K562 (cell line): ENCODE measurements around the gene GABRG2. TPM values are rescaled to one million over a fixed set of nuclear protein-coding genes. Genes with fewer than 3 reads are reported as not detected.

Experiments used
- ATAC-seq: fragments of 200-7000 bp; cut with Tn5 transposase; 3 replicates; pipeline ENCODE4 v1.9.1; 2020; ENCODE audit warnings: moderate library complexity
- BruUV-seq: library from RNA; stranded (reverse); fragments of 400-500 nt; replicated peaks from 2 replicates; lab custom pipeline; 2021; lab: Mats Ljungman, UMichigan
- CTCF ChIA-PET: fragments of 300-600 bp; formaldehyde crosslinking; extraction: SDS; loops from one replicate; lab custom pipeline; 2021; ENCODE audit warnings: low intra/inter-chr PET ratio; lab: Yijun Ruan, JAX
- POLR2A ChIA-PET: fragments of 300-600, 350-650 bp; sonication (Branson Sonifier 250); formaldehyde crosslinking; extraction: SDS; loops from one replicate; lab custom pipeline; 2021; ENCODE audit warnings: antibody characterized with exemption, inconsistent platforms; lab: Yijun Ruan, JAX
- DNase-seq, 4 experiments: peaks; one replicate each; pipeline versions ENCODE4 v3.0.0 to v3.0.0-alpha.2; 2011 to 2018; ENCODE audit warnings: low spot score in 3 of 4, mixed read lengths in 3 of 4; ENCODE audit errors: extremely low read depth in 1 of 4
- FAIRE-seq: peaks from 2 replicates; lab custom pipeline; 2011; peaks lifted over from hg19 to GRCh38; lab: Jason Lieb, UNC
- H2AFZ ChIP-seq: 2 replicates; pipeline ENCODE4 v1.6.0; 2011; ENCODE audit warnings: low read depth, low read length, control low read depth, inconsistent platforms
- H3K27ac ChIP-seq: fragments of 200-600 bp; 3 replicates; pipeline ENCODE4 v1.8.0; 2011; ENCODE audit warnings: low read depth, mild to moderate bottlenecking, control low read depth, inconsistent platforms, low read length, moderate library complexity, mixed read lengths; ENCODE audit errors: extremely low read depth
- H3K27me3 ChIP-seq, 2 experiments: fragments of 300-600 bp in 1 of 2; 2 replicates in 1 of 2; 3 replicates in 1 of 2; pipeline versions ENCODE4 v1.6.0 to v1.8.0; 2011; ENCODE audit warnings: inconsistent platforms in 2 of 2, low read length in 2 of 2, mild to moderate bottlenecking in 1 of 2, mixed read lengths in 1 of 2, moderate library complexity in 1 of 2; ENCODE audit not compliant: control insufficient read depth in 2 of 2, insufficient read depth in 2 of 2
- H3K36me3 ChIP-seq: fragments of 300-600 bp; 3 replicates; pipeline ENCODE4 v1.8.0; 2011; ENCODE audit warnings: mild to moderate bottlenecking, low read length, inconsistent platforms; ENCODE audit not compliant: control insufficient read depth, insufficient read depth
- H3K4me1 ChIP-seq, 2 experiments: fragments of 200-600 bp in 1 of 2; replicated peaks in 1 of 2; 2 replicates in 1 of 2; 3 replicates in 1 of 2; pipeline versions ENCODE4 v1.5.1 to v1.8.0; 2011; ENCODE audit warnings: inconsistent platforms in 2 of 2, low read length in 2 of 2, mild to moderate bottlenecking in 1 of 2, mixed read lengths in 1 of 2, moderate library complexity in 1 of 2; ENCODE audit not compliant: control insufficient read depth in 2 of 2, insufficient read depth in 2 of 2
- H3K4me2 ChIP-seq: 2 replicates; pipeline ENCODE4 v1.6.1; 2011; ENCODE audit warnings: low read length, control low read depth, inconsistent platforms, mixed read lengths; ENCODE audit not compliant: insufficient read depth
- H3K4me3 ChIP-seq: fragments of 200-600 bp; sonication (generic), shearing (Covaris generic); 2 replicates; pipeline ENCODE4 v1.5.1; 2016; ENCODE audit warnings: control low read depth, inconsistent platforms
- H3K79me2 ChIP-seq: fragments of 200-600 bp; 3 replicates; pipeline ENCODE4 v1.8.0; 2011; ENCODE audit warnings: low read length, inconsistent platforms; ENCODE audit not compliant: control insufficient read depth, insufficient read depth
- H3K9ac ChIP-seq, 2 experiments: 2 replicates each; pipeline versions ENCODE4 v1.6.0 to v1.6.1; 2011; ENCODE audit warnings: low read depth in 2 of 2, low read length in 2 of 2, control low read depth in 1 of 2, inconsistent platforms in 1 of 2, mild to moderate bottlenecking in 1 of 2, mixed read lengths in 1 of 2; ENCODE audit not compliant: insufficient read depth in 1 of 2
- H3K9me1 ChIP-seq: one replicate; pipeline ENCODE4 v1.6.0; 2011; ENCODE audit warnings: inconsistent platforms, mild to moderate bottlenecking, low read length, moderate library complexity; ENCODE audit not compliant: control insufficient read depth, insufficient read depth
- H3K9me3 ChIP-seq: replicated peaks from 2 replicates; pipeline ENCODE4 v1.5.1; 2011; ENCODE audit warnings: low read depth, low read length, inconsistent platforms; ENCODE audit not compliant: control insufficient read depth, insufficient read depth
- H4K20me1 ChIP-seq: replicated peaks from 2 replicates; pipeline ENCODE4 v1.6.1; 2011; ENCODE audit warnings: low read length, inconsistent platforms, mixed read lengths; ENCODE audit not compliant: control insufficient read depth, insufficient read depth
- CBFB ChIP-seq: sonication (generic); formaldehyde crosslinking; IDR thresholded peaks from 2 replicates; pipeline ENCODE4 v1.4.0; 2020; ENCODE audit warnings: mild to moderate bottlenecking, missing genetic modification reagents
- MYBL2 ChIP-seq, 2 experiments: fragments of 450-650 bp in 1 of 2; sonication (generic) in 1 of 2; formaldehyde crosslinking in 1 of 2; IDR thresholded peaks; 2 replicates each; pipeline versions ENCODE4 v1.6.1 to v1.8.1; 2017 to 2022; ENCODE audit warnings: borderline replicate concordance in 1 of 2, inconsistent platforms in 1 of 2, low read depth in 1 of 2, mild to moderate bottlenecking in 1 of 2, missing genetic modification reagents in 1 of 2, moderate library complexity in 1 of 2
- POU5F1 ChIP-seq: fragments of 150-350 bp; IDR thresholded peaks from 2 replicates; pipeline ENCODE4 v1.6.1; 2014; ENCODE audit warnings: borderline replicate concordance, low read length, low read depth, mild to moderate bottlenecking; ENCODE audit not compliant: partially characterized antibody
- ZNF197 ChIP-seq: fragments of 200-800 bp; sonication (Bioruptor generic); IDR thresholded peaks from 2 replicates; pipeline ENCODE4 v1.6.1; 2016; ENCODE audit warnings: low read depth, missing genetic modification characterization, missing compliant biosample characterization
- ZNF263 ChIP-seq: sonication (generic); formaldehyde crosslinking; IDR thresholded peaks from 2 replicates; pipeline ENCODE4 v1.8.0; 2022; ENCODE audit warnings: mild to moderate bottlenecking, missing genetic modification reagents, borderline replicate concordance
- ZNF75A ChIP-seq: fragments of 450-650 bp; formaldehyde crosslinking; IDR thresholded peaks from 2 replicates; pipeline ENCODE4 v1.4.0; 2020; ENCODE audit warnings: mild to moderate bottlenecking
- WGBS: fragments of 100-300 bp; shearing (Covaris generic); methylation state at CpG from one replicate; pipeline ENCODE4 v1.1.6; 2016; ENCODE audit warnings: low coverage, mixed read lengths; ENCODE audit not compliant: insufficient coverage; ENCODE audit errors: missing lambda C conversion rate; 5-methylcytosine and 5-hydroxymethylcytosine counted together
- in situ Hi-C: fragments of 300-500 bp; cut with MboI; formaldehyde crosslinking; loops from 4 replicates; pipeline ENCODE4 v1.15.0; 2018; ENCODE audit warnings: inconsistent platforms, mixed read lengths
- intact Hi-C: fragments of 100-400 bp; cut with micrococcal nuclease; formaldehyde crosslinking; loops from 2 replicates; pipeline ENCODE4 v1.14.2; 2022
- polyA plus RNA-seq, 8 experiments: library from polyadenylated mRNA; depleted of rRNA in 4 of 8; stranded (reverse) in 5 of 8; unstranded in 3 of 8; fragments of >200 nt; fragmentation: Nextera tagmentation in 2 of 8; fragmentation: Illumina TruSeq in 1 of 8; extraction: Ambion mirVana in 2 of 8; extraction: Trizol in 1 of 8; gene quantifications; 2 replicates each; pipeline versions ENCODE4 v1.2.1 to v1.2.3, GENCODE V29; 2011 to 2014; ENCODE audit warnings: inconsistent platforms in 1 of 8, missing spikeins in 1 of 8
- total RNA-seq, 7 experiments: library from RNA; depleted of rRNA in 6 of 7; stranded (reverse); fragments of >200 nt in 6 of 7; fragmentation: Illumina TruSeq in 2 of 7; extraction: Trizol in 2 of 7; gene quantifications; 2 replicates each; pipeline versions ENCODE4 v1.2.1 to v1.2.3, GENCODE V29; 2011 to 2021; ENCODE audit warnings: low replicate concordance in 1 of 7
- TF ChIP-seq, protein P1 (sequence below): fragments of 450-650 bp; IDR thresholded peaks from one replicate; pipeline ENCODE4 v1.6.1; 2018; ENCODE audit warnings: mild to moderate bottlenecking, moderate library complexity; ENCODE audit not compliant: partially characterized antibody
- TF ChIP-seq, protein P2 (sequence below): fragments of 450-650 bp; IDR thresholded peaks from 2 replicates; pipeline ENCODE4 v1.6.1; 2016; ENCODE audit warnings: mild to moderate bottlenecking
- TF ChIP-seq, protein P3 (sequence below): fragments of 450-650 bp; formaldehyde crosslinking; IDR thresholded peaks from 2 replicates; pipeline ENCODE4 v1.4.0; 2020; ENCODE audit warnings: mild to moderate bottlenecking, moderate library complexity
- TF ChIP-seq, protein P4 (sequence below): fragments of 450-650 bp; IDR thresholded peaks from 2 replicates; pipeline ENCODE4 v1.7.1; 2018; ENCODE audit warnings: mild to moderate bottlenecking, low read depth; ENCODE audit not compliant: partially characterized antibody

Gene GABRG2
- total and polyA plus RNA-seq, 9 of the 15 experiments (the other 6 are each of a cell fraction or from before 2014, with no cell fraction given): 0.03 to 1.2 (median 0.30) TPM; not detected in 3

DNA sequence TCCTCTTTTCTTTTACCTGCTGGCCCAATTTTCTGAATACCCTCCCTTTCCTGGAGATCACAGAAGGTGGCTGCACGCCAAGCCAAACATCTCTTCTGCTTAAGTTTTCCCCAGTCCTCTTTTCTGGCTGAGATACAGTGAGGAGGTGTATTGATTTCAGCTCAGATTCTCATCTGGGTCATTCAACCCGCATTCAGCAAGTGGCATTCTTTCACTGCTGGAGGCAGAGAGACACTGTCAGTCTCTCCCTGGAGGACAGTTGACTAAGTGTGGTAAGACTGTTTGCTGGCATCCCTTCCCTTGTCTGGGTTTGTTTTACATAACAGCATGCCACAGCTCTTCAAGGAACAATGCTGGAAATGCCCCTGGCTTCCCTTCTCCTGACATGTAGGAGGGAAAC lies 60.5 kb downstream of the GABRG2 start:
- H3K79me2 ChIP-seq: no peaks in the 10 kb centered on the region
- BruUV-seq: no TSS peak
- H2AFZ ChIP-seq: no peak overlapping the region
- H3K9me3 ChIP-seq: no peaks in the 10 kb centered on the region
- ChIA-PET CTCF (no interaction called here), POLR2A (no interaction called here)
- no peak overlapping the region for H3K4me3 ChIP-seq
- no peak for DNase-seq
- TF ChIP-seq MYBL2 (IDR thresholded peaks at IDR 0.05; ENCODE audit: low read depth): no peak
- TF ChIP-seq MYBL2 (CRISPR knock-in tag; IDR thresholded peaks at IDR 0.05; ENCODE audit: borderline replicate concordance): no peak
- TF ChIP-seq CBFB (CRISPR knock-in tag): no peak
- TF ChIP-seq, protein P1, sequence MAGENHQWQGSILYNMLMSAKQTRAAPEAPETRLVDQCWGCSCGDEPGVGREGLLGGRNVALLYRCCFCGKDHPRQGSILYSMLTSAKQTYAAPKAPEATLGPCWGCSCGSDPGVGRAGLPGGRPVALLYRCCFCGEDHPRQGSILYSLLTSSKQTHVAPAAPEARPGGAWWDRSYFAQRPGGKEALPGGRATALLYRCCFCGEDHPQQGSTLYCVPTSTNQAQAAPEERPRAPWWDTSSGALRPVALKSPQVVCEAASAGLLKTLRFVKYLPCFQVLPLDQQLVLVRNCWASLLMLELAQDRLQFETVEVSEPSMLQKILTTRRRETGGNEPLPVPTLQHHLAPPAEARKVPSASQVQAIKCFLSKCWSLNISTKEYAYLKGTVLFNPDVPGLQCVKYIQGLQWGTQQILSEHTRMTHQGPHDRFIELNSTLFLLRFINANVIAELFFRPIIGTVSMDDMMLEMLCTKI: no peak
- TF ChIP-seq ZNF263 (CRISPR knock-in tag): no peak
- TF ChIP-seq, protein P2, sequence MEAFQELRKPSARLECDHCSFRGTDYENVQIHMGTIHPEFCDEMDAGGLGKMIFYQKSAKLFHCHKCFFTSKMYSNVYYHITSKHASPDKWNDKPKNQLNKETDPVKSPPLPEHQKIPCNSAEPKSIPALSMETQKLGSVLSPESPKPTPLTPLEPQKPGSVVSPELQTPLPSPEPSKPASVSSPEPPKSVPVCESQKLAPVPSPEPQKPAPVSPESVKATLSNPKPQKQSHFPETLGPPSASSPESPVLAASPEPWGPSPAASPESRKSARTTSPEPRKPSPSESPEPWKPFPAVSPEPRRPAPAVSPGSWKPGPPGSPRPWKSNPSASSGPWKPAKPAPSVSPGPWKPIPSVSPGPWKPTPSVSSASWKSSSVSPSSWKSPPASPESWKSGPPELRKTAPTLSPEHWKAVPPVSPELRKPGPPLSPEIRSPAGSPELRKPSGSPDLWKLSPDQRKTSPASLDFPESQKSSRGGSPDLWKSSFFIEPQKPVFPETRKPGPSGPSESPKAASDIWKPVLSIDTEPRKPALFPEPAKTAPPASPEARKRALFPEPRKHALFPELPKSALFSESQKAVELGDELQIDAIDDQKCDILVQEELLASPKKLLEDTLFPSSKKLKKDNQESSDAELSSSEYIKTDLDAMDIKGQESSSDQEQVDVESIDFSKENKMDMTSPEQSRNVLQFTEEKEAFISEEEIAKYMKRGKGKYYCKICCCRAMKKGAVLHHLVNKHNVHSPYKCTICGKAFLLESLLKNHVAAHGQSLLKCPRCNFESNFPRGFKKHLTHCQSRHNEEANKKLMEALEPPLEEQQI: no peak
- TF ChIP-seq, protein P3, sequence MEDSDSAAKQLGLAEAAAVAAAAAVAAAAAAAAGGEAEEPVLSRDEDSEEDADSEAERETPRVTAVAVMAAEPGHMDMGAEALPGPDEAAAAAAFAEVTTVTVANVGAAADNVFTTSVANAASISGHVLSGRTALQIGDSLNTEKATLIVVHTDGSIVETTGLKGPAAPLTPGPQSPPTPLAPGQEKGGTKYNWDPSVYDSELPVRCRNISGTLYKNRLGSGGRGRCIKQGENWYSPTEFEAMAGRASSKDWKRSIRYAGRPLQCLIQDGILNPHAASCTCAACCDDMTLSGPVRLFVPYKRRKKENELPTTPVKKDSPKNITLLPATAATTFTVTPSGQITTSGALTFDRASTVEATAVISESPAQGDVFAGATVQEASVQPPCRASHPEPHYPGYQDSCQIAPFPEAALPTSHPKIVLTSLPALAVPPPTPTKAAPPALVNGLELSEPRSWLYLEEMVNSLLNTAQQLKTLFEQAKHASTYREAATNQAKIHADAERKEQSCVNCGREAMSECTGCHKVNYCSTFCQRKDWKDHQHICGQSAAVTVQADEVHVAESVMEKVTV (CRISPR knock-in tag): no peak
- TF ChIP-seq ZNF197: no peak
- TF ChIP-seq, protein P4, sequence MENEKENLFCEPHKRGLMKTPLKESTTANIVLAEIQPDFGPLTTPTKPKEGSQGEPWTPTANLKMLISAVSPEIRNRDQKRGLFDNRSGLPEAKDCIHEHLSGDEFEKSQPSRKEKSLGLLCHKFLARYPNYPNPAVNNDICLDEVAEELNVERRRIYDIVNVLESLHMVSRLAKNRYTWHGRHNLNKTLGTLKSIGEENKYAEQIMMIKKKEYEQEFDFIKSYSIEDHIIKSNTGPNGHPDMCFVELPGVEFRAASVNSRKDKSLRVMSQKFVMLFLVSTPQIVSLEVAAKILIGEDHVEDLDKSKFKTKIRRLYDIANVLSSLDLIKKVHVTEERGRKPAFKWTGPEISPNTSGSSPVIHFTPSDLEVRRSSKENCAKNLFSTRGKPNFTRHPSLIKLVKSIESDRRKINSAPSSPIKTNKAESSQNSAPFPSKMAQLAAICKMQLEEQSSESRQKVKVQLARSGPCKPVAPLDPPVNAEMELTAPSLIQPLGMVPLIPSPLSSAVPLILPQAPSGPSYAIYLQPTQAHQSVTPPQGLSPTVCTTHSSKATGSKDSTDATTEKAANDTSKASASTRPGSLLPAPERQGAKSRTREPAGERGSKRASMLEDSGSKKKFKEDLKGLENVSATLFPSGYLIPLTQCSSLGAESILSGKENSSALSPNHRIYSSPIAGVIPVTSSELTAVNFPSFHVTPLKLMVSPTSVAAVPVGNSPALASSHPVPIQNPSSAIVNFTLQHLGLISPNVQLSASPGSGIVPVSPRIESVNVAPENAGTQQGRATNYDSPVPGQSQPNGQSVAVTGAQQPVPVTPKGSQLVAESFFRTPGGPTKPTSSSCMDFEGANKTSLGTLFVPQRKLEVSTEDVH: no peak
- no peak for TF ChIP-seq POU5F1
- no peak for TF ChIP-seq ZNF75A (CRISPR knock-in tag)
- WGBS: 0% methylated on average over 2 of the region's 2 CpGs
- H3K27ac ChIP-seq: no peak overlapping the region
- H3K4me2 ChIP-seq: no peak overlapping the region
- no peak for ATAC-seq
- FAIRE-seq: no peak
- intact Hi-C loops: no loop called here
- H3K4me1 ChIP-seq: no peaks in the 10 kb centered on the region
- no peaks in the 10 kb centered on the region for H3K27me3 ChIP-seq
- H3K9ac ChIP-seq: no peak overlapping the region
- H3K36me3 ChIP-seq: no peaks in the 10 kb centered on the region
- no peaks in the 10 kb centered on the region for H4K20me1 ChIP-seq
- in situ Hi-C loops: no loop called here
- no peaks in the 10 kb centered on the region for H3K9me1 ChIP-seq
